Measurements from ENCODE around the gene CTRL. TPM values are rescaled to one million over a fixed set of nuclear protein-coding genes. Genes with fewer than 3 reads are reported as not detected.

CTRL gene
- total RNA-seq, 1 donor from 2014 or later, result 1.2 TPM

DNA sequence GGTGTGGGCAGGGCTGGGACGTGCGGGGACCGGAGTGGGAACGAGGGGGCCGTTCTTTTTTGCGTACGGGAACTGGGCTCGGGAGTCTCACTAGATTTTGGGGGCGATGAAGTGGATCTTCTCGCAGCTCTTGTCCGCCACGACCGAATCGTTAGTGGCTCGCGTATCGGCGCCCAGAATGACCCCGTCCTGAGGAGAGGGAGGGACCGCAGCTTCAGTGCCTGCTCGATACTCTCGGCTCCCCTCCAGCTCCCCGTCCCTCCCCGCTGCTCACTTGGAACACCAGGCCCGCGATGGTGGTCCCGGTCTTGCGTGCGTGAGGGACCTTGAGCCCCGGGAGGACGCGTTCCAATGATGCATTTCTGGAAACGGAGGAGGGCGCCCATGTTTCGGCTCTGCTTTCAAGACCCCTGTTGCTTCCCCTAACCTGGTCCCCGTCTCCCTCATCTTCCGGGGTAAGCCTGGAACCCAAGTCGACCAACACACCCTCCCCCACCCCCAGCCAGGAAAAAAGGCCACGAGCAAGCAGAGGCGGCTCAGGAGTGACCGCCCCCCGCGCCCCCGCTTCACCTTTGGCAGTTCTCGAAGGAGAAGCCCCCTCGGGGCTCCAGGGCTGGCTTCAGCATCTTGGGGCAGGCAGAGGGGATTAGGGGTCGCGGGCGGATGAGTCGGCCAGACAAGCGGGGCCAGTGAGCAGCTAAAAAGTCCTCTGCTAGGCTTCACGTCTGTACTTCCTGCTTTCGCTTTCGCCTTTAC is 4.6 kb upstream of the CTRL start, which contains the start of gene PSMB10:
TSS of gene PSMB10 (minus strand) at position 727 of the 756 bp plus-strand sequence. CDS start at position 626, 101 bp downstream.
- Histone ChIP-seq H3K27me3 (ENCODE audit: insufficient read depth, low read length) (no peaks in the 10 kb centered on the region), H4K20me1 (ENCODE audit: insufficient read depth, low read length) (peaks cover 21% of the 10 kb centered on the region), H3K36me3 (ENCODE audit: insufficient read depth, low read length) (peaks cover 17% of the 10 kb centered on the region), H3K79me2 (ENCODE audit: insufficient read depth, low read length) (peaks cover 13% of the 10 kb centered on the region), H2AFZ (ENCODE audit: low read depth, low read length) (peak within 1 kb of the TSS; percentile 60), H3K9me3 (ENCODE audit: insufficient read depth, low read depth, low read length) (no peaks in the 10 kb centered on the region), H3K27ac (ENCODE audit: low read depth, low read length) (peak within 1 kb of the TSS; percentile 74), H3K4me3 (ENCODE audit: insufficient read depth, low read depth, low read length) (peak within 1 kb of the TSS; percentile 87), H3K9ac (ENCODE audit: low read length) (peak within 1 kb of the TSS; percentile 93), H3K4me2 (ENCODE audit: low read length) (peak within 1 kb of the TSS; percentile 94), H3K4me1 (ENCODE audit: insufficient read depth, low read length) (peaks cover 22% of the 10 kb centered on the region)
- FAIRE-seq (no peak), DNase-seq (ENCODE audit: low read depth) (peak; percentile 52)
- TF ChIP-seq, protein P1, sequence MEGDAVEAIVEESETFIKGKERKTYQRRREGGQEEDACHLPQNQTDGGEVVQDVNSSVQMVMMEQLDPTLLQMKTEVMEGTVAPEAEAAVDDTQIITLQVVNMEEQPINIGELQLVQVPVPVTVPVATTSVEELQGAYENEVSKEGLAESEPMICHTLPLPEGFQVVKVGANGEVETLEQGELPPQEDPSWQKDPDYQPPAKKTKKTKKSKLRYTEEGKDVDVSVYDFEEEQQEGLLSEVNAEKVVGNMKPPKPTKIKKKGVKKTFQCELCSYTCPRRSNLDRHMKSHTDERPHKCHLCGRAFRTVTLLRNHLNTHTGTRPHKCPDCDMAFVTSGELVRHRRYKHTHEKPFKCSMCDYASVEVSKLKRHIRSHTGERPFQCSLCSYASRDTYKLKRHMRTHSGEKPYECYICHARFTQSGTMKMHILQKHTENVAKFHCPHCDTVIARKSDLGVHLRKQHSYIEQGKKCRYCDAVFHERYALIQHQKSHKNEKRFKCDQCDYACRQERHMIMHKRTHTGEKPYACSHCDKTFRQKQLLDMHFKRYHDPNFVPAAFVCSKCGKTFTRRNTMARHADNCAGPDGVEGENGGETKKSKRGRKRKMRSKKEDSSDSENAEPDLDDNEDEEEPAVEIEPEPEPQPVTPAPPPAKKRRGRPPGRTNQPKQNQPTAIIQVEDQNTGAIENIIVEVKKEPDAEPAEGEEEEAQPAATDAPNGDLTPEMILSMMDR (IDR thresholded peaks at IDR 0.05; ENCODE audit: insufficient read depth, low read depth, low read length), result no peak
- TF ChIP-seq EZH2 (IDR thresholded peaks at IDR 0.05; ENCODE audit: insufficient read depth, low read length), result no peak
- no peaks in the 10 kb centered on the region for H3K9me3 Mint-ChIP-seq (ENCODE audit: unreplicated experiment)
- peaks cover 15% of the 10 kb centered on the region for H3K4me1 Mint-ChIP-seq (ENCODE audit: low read depth, unreplicated experiment)
- H3K4me3 Mint-ChIP-seq (ENCODE audit: unreplicated experiment), result peak within 1 kb of the TSS; percentile 99
- H3K36me3 Mint-ChIP-seq (ENCODE audit: low read depth, unreplicated experiment), result peaks cover 11% of the 10 kb centered on the region
- H3K27me3 Mint-ChIP-seq (ENCODE audit: low read depth, unreplicated experiment), result no peaks in the 10 kb centered on the region
- H3K27ac Mint-ChIP-seq (ENCODE audit: unreplicated experiment), result peak within 1 kb of the TSS; percentile 99

DNA sequence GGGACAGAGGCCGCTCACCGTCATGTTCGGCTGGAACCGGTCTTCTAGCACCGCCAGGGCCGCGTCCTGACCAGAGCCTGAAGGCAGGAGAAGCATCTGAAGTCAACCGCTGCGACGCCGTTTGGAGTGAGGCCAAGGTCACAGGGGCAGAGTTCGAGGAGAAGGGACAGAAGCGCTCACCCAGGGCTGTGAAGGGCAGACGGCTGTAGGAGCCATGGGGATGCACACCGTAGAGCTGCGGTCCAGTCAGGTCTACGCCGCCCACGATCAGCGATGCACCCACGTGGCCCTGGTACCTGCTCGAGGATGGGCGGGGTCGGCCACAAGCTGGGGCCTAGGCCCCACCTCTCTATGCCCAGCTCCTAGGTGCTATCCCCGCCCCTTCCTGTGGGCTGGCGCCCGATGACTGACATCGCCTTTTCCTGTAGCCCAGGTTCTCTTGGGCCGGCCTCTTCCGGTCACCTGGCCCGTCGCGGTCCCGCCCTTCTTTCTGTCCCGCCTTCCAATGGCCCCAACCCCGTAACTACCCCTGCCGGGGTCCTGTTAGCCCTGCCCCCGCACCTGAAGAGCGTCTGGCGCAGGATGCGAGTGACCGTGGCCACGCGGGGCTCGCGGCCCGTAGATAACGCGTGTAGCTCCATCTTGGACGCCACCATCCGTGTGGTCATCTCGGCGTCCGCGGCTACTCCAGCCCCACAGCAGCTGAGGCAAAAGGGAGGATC is 3.9 kb upstream of the CTRL start:
- Mint-ChIP-seq H3K36me3 (ENCODE audit: low read depth, unreplicated experiment) (peaks cover 13% of the 10 kb centered on the region), H3K27me3 (ENCODE audit: low read depth, unreplicated experiment) (no peaks in the 10 kb centered on the region)

More for the DNA sequence above, 3.9 kb upstream of the CTRL start:
- peaks cover 17% of the 10 kb centered on the region for H4K20me1 ChIP-seq (ENCODE audit: insufficient read depth, low read length)
- no peaks in the 10 kb centered on the region for H3K9me3 ChIP-seq (ENCODE audit: insufficient read depth, low read depth, low read length)
- H3K27ac ChIP-seq (ENCODE audit: low read depth, low read length), result peak overlapping the region; percentile 74
- no peaks in the 10 kb centered on the region for H3K27me3 ChIP-seq (ENCODE audit: insufficient read depth, low read length)
- Mint-ChIP-seq H3K4me1 (ENCODE audit: low read depth, unreplicated experiment) (peaks cover 15% of the 10 kb centered on the region), H3K4me3 (ENCODE audit: unreplicated experiment) (peak overlapping the region; percentile 99), H3K27ac (ENCODE audit: unreplicated experiment) (peak overlapping the region; percentile 99), H3K9me3 (ENCODE audit: unreplicated experiment) (no peaks in the 10 kb centered on the region)
- peaks cover 13% of the 10 kb centered on the region for H3K79me2 ChIP-seq (ENCODE audit: insufficient read depth, low read length)
- peak overlapping the region; percentile 93 for H3K9ac ChIP-seq (ENCODE audit: low read length)
- FAIRE-seq (no peak), DNase-seq (ENCODE audit: low read depth) (peak; percentile 84)
- H3K36me3 ChIP-seq (ENCODE audit: insufficient read depth, low read length), result peaks cover 10% of the 10 kb centered on the region
- peak overlapping the region; percentile 87 for H3K4me3 ChIP-seq (ENCODE audit: insufficient read depth, low read depth, low read length)
- H2AFZ ChIP-seq (ENCODE audit: low read depth, low read length), result peak overlapping the region; percentile 64
- H3K4me1 ChIP-seq (ENCODE audit: insufficient read depth, low read length), result peaks cover 22% of the 10 kb centered on the region
- peak overlapping the region; percentile 94 for H3K4me2 ChIP-seq (ENCODE audit: low read length)
- TF ChIP-seq EZH2 (IDR thresholded peaks at IDR 0.05; ENCODE audit: insufficient read depth, low read length), result no peak
- TF ChIP-seq, protein P1 (IDR thresholded peaks at IDR 0.05; ENCODE audit: insufficient read depth, low read depth, low read length), result no peak

Measured in astrocyte (in vitro differentiated cells and primary cell).